NCI-H82 treated with DMSO at 0.1 percent for 48 hours (cell line): ENCODE measurements around the gene NELFE.
"Not testable (repeated sequence)": the region's sequence is repeated elsewhere in the genome, so short reads cannot be mapped to it uniquely, and the experiment has no call there.

Experiments used
- DNase-seq: peaks from one replicate; lab custom pipeline; 2025; ENCODE audit not compliant: unreplicated experiment; lab: John Stamatoyannopoulos, UW

The NELFE gene

GRCh38 chr6:31976065-31976464 is 17.3 kb upstream of the NELFE start:
- DNase-seq: not testable (repeated sequence)

GRCh38 chr6:31972709-31973350 is 14.1 kb upstream of the NELFE start:
- DNase-seq: no peak

- DNase-seq: peak; percentile 91
Measured at GRCh38 chr6:31971993-31972708, 13.4 kb upstream of the NELFE start, which contains the start of gene DXO. Gene DXO (minus strand): TSS chr6:31972138. CDS start chr6:31971675, 463 bp downstream.

GRCh38 chr6:31971279-31971992 is 12.7 kb upstream of the NELFE start:
- DNase-seq: no peak

GRCh38 chr6:31970604-31971271 is 12.0 kb upstream of the NELFE start:
- DNase-seq: no peak

GRCh38 chr6:31969712-31970603 is 11.2 kb upstream of the NELFE start:
- DNase-seq: no peak

GRCh38 chr6:31968791-31969711 is 10.3 kb upstream of the NELFE start:
- DNase-seq: no peak

GRCh38 chr6:31968326-31968725 is 9.6 kb upstream of the NELFE start:
- no peak for DNase-seq

- no peak for DNase-seq
Measured at GRCh38 chr6:31967926-31968320, 9.2 kb upstream of the NELFE start.

- DNase-seq: no peak
Measured at GRCh38 chr6:31966997-31967925, 8.5 kb upstream of the NELFE start.

GRCh38 chr6:31966506-31966905 is 7.7 kb upstream of the NELFE start:
- DNase-seq: no peak

GRCh38 chr6:31965700-31966099 is 6.9 kb upstream of the NELFE start:
- DNase-seq: no peak

GRCh38 chr6:31963921-31964320 is 5.2 kb upstream of the NELFE start:
- DNase-seq: no peak

- no peak for DNase-seq
Measured at GRCh38 chr6:31961616-31962015, 2.8 kb upstream of the NELFE start.

- DNase-seq: no peak
Measured at GRCh38 chr6:31958412-31958740, 395 bp downstream of the NELFE start.

- no peak for DNase-seq
Measured at GRCh38 chr6:31956796-31957195, 2.0 kb downstream of the NELFE start.

- no peak for DNase-seq
Measured at GRCh38 chr6:31954511-31954910, 4.3 kb downstream of the NELFE start.

GRCh38 chr6:31952890-31953289 is 5.9 kb downstream of the NELFE start:
- no peak for DNase-seq
